HK-2 (cell line): Measurements from ENCODE around the gene DQX1.
"Not testable (repeated sequence)": the region's sequence is repeated elsewhere in the genome, so short reads cannot be mapped to it uniquely, and the experiment has no call there.

Experiments
- DNase-seq: peaks from one replicate; pipeline ENCODE4 v3.0.0-alpha.2; 2018; ENCODE audit not compliant: unreplicated experiment

DQX1 gene

DNA sequence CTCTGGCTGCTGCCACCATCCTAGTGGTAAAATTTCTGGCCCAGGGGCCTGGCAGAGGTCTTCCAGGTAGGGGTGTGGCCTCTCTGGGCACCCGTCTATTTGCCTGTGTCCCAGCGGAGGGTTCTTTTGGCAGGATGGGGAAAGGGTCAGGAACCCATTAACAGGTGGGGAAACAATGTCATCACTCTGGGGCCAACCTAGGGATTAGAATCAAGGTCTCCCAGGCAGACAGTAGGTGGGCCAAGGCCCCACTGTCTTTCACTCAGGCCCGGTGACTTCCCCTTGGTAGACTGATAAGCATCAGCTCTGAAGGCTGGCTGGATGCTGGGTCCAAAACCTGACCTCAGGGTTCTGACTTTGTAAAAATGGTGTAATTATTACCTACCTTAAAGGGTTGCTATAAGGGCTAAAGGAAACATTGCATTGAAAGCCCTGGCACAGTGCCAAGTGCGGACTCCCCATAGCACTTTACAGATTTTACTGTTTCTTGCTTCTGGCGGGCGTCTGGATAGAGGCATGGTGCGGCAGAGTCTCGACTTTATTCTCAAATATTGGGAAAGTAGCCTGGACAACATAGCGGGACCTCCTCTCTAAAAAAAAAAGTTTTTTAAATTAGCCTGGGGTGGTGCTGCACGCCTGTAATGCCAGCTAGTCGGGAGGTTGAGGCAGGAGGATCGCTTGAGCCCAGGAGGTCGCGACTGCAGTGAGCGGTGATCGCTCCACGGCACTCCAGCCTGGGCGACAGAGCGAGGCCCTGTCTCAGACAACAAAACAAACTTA, 28.8 kb downstream of the DQX1 start:
- DNase-seq = no peak

DNA sequence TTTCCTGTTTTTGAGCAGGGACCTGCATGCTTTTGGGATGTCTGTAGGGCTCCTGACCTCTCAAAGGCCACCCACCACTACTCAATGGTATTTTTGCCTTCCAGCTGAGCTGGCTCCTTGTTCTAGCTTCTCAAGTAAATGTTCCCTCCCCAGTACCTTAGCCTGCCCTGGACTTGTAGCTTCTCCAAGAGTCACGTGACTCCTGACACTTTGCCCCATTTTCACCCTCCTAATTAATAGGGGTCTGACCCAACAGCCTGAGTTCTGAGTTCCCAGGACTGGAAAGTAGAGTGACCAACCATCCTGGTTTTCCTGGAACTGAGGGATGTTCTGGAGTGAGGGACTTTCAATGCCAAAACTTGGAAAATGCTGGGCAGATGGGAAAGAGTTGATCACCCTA, 30.6 kb downstream of the DQX1 start:
- no peak for DNase-seq

DNA sequence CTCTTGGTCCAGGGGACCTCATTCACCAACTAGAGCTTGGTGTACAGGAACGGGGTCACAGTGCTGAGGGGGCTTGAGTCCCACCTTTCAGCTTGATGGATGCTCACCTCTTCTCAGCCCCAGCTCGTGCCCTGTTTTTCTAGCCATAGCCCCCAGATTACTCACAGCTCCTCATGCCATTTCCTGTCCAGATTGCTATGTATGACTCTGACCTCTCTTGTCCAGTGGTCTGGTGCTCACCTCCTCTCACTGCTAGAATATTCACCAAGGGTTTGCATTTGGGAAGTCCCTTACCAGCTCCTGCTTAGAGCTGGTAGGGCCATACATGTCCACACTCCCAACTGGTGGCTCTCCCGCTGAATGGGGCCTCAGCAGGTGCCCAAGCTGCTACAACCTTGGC, 32.5 kb downstream of the DQX1 start:
- DNase-seq = no peak

DNA sequence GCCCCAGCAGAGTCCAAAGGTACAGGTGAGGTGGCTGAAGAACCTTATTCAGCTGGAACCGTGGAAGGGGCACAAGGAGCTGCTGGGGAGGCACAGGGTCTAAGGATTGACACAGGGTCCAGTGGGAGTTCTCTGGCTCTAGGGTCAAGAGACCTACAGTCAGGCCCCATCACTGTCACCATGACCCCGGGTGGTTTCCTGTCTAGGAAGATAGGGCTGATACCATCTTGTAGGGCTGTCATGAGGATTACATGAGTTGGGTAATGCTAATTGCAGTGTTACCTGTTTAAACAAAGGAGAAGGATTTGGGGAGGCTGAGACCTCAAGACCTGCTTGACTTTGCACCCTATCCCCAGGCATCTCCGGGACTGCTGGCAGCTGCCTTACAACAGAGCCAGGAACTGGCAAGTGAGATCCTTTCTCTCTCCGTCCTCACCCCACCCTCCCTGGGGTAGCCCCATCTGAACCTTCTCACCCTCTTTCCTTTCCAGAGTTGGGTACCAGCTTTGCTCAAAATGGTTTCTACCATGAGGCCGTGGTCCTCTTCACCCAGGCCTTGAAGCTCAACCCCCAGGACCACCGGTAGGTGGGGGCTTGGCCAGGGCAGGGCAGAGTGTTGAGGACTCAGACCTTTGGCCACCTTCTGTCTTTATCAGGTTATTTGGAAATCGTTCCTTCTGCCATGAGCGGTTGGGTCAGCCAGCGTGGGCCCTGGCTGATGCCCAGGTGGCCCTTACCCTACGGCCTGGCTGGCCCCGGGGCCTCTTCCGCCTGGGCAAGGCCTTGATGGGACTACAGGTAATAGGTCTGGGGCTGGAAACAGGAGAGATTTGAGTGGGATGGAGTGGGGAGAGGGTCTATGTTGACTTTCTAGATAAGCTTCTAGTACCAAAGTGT, 34.1 kb downstream of the DQX1 start:
- DNase-seq = no peak

DNA sequence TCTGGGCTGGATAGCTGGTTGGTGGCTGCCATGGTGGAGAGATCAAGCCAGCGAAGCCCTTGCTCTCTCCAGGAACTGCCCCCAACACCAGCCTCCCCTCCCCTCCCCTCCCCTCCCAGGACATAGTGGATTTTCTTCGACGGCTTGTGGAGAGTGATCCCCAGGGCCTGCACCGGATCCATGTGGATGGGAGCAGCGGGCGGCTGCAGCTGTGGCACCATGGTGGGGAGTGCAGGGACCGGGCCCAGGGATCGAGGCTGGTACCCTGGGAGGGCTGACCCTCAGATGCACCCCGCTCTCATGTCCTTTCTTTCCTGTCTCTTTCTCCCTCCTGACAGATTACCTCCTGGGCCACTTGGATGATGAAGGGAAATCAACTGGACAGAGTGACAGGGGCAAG, 36.1 kb downstream of the DQX1 start:
- no peak for DNase-seq

DNA sequence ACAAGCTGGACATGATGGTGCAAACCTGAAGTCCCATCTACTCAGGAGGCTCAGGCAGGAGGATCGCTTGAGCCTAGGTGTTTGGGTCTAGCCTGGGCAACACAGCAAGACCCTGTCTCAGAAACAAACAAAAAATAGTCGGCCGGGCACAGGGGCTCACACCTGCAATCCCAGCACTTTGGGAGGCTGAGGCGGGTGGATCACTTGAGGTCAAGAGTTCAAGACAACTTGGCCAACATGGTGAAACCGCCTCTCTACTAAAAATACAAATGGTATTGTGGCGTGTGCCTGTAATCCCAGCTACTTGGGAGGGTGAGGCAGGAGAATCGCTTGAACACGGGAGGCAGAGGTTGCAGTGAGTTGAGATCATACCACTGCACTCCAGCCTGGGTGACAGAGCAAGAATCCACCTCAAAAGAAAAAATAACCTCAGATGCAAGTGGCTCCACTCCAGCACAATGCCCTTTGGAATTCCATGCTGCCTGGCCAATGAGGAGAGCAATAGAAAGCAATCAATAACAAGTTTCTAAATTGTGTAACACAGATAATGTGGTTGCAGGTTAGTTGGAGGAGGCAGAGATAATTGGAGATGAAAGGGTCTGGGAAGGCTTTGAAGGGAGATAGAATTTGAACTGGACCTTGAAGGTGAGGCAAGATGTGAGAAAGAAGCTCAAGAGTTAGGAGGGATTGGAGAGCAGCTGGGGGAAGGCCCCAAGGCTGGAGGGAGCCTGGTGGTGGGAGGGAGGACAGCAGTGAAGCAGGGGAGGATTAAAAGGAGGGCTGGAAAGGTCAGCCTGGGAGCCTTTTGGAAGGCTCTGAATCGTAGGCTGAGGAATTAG, 37.2 kb downstream of the DQX1 start:
- DNase-seq = no peak

DNA sequence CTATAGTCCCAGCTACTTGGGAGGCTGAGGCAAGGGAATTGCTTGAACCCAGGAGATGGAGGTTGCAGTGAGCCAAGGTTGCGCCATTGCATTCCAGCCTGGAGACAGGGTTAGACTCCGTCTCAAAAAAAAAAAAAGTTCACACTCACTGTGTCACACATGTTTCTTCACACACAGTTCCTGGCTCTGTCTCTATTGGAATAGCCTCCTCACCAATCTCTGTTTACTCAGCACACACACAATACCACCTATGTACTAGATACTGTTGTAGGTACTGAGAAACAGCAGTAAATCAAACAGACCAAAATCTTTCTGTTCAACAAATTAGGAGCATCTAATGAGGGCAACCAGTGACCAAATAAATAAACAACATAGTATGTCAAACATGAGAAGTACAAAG, 39.9 kb downstream of the DQX1 start:
- DNase-seq = no peak

DNA sequence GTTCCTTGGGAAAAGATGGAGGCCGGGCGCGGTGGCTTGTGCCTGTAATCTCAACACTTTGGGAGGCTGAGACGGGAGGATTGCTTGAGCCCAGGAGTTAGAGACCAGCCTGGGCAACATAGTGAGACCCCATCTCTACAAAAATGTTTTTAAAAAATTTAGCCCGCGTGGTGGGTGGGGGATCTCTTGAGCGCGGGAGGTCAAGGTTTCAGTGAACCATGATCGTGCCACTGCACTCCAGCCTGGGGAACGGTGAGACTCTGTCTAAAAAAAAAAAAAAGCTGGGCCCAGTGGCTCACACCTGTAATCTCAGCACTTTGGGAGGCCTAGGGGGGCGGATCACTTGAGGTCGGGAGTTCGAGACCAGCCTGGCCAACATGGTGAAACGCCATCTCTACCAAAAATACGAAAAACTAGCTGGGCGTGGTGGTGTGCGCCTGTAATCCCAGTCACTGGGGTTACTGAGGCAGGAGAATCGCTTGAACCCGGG, 42.3 kb downstream of the DQX1 start:
- DNase-seq = not testable (repeated sequence)

DNA sequence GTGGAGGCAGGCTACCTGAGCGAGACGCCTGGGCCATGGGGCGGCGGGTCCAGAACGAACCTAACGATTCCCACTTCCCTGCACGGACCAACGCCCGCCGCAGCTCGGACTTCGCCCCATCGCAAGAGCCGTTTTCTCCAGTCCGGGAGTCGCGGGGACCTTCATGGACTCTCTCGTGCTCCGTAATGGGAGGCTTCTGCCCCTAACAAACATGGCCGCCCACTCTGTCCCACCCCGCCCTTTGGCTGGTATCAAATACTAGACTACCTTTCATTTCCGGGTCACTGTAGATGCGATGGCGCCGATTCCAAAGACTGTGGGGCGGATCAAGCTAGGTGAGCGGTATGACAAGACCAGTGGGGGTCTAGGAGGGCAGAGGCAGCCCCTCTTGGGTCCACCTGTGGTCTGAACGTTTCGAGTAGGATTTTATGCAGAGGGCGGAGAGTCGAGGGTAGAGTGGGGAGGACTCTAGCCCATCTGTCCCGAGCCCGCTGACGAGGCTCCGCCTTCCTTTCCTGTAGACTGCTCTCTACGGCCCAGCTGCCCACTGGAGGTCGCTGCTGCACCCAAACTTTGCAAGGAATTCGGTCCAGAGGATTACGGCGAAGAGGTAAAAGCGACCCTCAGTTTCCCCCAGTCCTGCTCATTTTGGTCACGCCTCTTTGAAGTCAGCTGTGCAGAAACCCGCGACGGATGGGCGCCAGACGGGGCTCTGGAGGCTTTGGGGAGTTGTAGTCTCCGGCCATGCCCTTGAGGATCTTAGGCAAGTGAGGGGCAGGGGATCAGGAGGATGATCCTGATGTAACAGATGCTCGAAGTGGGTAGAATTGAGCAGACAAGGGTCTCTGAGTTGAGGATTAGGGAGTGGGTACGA, 43.0 kb downstream of the DQX1 start, which contains the start of the genes CCDC142 and TTC31:
TSS of gene CCDC142 (minus strand) at position 198 of the 874 bp plus-strand sequence. CDS start at position 37, 161 bp downstream.
TSS of gene TTC31 (plus strand) at position 281 of the 874 bp plus-strand sequence. CDS start at position 296, 15 bp downstream.
- DNase-seq = peak; percentile 90

DNA sequence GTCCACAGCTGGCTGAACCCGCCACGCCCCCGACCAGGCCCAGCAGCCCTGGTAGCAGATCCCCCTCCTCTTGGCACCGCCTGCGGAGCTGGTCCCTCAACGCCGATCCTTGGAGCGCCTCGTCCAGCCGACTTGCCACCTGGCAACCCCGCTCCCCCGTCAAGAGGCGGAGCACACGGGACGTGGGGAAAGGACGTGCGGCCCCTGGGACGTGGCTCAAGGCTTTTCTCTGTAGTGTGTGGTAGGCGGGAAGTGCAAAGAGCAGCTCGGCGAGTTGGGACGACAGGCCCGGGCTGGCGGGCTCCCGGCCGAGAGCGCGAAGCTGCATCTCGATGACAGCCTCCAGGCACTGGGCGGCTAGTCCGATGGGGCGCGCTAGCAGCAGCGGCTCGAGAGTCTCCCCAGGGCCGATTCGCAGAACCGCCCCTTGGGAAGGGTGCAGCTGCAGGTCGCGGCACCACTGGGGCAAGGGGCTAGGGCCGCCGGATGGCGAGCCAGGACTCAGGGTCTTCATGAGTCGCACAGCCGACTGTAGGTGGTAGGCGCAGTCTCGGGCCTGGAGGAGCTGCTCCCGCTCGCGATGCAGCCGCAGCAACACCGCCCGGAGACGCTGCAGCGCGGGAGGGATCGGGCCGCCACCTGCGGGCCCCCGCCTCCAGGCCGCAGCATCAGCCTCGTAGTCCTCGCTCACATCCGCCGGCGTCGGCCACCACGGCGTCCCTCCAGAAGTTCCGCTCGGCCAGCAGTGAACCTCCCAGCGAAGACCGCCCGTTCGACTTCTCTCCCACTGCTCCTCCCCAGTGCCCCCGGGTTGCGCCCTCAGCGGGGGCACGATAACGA, 43.9 kb downstream of the DQX1 start:
- no peak for DNase-seq

DNA sequence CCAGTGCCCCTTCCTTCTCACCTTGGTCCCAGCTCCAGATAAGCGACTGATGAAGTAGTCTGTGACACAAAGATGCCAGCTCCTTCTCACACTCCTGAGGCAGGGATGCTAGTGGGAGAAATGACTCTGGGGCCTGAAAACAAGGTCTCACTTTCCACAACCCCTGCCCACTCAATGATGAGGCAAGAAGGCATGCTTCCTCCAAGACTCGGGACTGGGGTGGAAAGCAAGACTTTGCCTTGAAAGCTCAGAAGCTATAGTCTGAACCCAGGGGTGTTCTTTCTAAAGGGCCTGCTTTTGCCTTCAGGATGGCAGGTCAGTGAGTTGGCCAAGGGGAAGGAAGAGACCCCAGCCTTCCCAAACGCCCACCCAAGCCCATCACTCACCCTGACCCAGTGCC, 44.6 kb downstream of the DQX1 start:
- DNase-seq = no peak

DNA sequence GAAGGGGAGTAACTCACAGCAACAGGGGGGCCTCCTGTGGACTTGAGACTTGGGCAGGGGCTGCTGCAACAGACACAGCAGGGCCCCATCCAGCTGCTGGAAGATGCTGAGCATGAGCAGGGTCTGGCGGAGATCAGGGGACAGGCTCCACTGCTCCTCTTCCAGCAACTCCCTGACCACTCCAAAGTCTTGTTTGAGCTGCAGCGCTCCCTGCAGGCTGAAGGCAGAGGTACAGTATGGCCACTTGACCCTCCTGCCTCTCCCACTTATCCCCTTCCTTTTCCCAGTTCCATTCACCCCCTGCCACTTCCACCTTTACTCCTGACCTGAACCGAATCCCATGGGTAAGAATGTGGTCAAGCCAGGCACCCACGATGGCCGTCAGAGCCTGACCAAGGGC, 51.1 kb downstream of the DQX1 start:
- DNase-seq = no peak

DNA sequence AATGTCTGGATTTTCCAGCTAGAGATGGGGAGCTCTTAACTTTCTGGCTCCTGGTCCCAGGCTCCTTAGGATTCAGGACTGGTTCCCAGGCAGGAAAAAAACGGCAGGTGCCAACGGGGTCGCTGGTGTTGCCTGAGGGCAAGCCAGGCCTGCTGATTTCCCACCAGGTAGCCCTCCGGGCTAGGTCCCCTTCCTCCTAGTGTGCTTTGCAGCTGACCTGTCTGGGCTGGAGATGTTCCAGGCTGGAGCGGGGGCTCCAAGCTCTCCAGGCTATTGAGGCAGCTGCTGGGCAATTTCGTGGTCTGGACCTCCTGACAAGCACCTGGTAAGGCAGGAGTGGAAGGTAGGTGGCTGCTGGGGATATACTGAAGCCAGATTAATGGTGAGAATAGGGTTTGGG, 51.5 kb downstream of the DQX1 start:
- no peak for DNase-seq

DNA sequence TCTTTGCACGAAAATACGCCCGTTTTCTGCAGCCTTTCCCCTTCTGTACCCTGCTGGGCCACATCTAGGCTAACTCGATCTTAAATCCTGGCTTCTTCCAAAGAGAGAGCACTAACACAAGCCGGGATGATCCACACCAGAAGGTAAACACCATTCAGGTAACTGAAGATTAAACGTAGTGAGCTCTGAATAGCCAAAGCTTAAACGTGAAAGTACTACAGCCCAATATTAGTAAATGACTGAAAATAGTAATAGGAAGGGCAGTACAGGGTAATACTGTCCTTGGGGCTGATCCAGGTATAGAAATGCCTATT, 53.1 kb downstream of the DQX1 start:
- DNase-seq = no peak

DNA sequence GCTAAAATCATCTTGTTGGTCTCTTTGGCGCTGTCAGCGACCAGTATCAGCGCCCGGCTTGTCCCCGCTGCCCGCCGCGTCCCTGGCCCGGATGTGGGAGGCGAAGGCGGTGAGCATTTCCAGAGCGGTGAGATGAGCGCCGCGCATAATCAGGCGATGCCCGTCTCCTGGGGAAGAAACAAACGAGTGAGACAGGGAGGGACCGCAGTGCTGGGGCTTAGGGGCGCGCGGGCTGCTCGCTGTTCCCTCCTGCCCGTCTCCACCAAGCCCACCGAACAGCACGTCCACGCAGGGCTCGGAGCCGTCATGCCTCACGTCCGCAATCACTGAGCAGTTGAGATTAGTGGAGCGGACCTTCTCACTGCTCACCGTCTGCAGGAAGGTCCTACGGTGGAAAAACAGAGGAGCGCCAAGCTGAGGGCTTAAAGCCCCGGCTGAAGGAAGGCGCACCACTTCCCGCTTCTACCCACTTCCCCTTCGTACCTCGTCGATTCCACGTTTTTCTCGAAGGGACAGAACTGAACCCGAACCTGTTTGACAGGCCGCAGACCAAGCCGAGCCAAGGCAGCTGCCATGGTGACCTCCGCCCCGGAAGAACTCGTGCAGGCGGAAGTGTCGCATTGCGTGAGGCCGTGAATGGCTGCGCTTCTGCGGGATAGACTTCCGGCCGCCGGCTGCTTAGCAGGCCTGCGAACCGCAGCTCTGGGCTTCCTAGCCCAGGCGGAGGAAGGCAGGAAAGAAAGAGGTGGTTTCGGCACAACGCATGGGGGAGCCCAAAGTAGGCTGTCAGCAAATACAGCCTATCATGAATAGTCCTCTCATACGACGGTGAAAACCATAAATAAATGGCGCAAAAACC, 53.7 kb downstream of the DQX1 start, which contains the start of gene MRPL53:
TSS of gene MRPL53 (minus strand) at position 595 of the 859 bp plus-strand sequence. CDS start at position 575, 20 bp downstream.
- peak; percentile 94 for DNase-seq

DNA sequence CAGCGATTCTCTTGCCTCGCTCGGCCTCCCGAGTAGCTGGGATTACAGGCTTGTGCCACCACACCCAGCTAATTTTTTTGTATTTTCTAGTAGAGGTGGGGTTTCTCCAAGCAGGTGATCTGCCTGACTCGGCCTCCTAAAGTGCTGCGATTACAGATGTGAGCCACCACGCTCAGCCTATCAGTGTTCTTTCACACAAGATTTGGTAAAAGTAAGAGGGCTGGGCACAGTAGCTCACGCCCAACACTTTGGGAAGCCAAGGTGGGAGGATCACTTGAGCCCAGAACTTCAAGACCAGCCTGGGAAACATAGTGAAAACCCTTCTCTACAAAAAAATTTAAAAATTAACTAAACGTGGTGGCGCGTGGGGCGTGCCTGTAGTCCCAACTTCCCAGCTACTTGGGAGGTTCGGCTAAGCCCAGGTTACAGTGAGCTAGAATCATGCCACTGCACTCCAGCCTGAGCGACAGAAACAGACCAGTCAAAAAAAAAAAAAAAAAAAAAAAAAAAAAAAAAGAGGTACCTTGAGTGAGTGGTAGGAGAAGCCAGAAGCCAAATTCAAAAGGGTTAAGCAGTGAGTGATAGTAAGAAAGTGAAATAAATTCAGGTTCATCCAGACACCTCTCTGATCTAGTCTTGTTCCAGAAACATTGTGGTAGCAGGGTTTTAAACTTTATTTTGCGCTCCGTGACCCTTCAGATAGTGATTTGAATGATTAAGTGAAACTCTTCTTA, 54.5 kb downstream of the DQX1 start:
- DNase-seq = no peak

DNA sequence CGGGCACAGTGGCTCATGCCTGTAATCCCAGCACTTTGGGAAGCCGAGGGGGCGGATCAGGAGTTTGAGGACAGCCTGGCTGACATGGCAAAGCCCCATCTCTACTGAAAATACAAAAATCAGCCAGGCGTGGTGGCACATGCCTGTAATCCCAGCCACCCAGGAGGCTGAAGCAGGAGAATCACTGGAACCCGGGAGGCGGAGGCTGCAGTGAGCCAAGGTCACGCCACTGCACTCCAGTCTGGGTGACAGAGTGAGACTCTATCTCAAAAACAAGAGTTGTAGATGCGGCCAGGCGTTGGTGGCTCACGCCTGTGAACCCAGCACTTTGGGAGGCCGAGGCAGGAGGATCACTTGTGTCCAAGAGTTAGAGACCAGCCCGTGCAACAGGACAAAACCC, 55.3 kb downstream of the DQX1 start:
- not testable (repeated sequence) for DNase-seq
